Measurements from ENCODE around the gene NEK7. TPM values are rescaled to one million over a fixed set of nuclear protein-coding genes. Genes with fewer than 3 reads are reported as not detected.

NEK7 gene
- polyA plus RNA-seq, 1 donor from 2014 or later: 3.3 TPM

GRCh38 chr1:198161718-198162090, 4.9 kb downstream of the NEK7 start:
- Histone ChIP-seq H3K9me2 (ENCODE audit: insufficient read depth, low read length) (no peaks in the 10 kb centered on the region), H3K9ac (ENCODE audit: low read length) (no peak overlapping the region), H4K20me1 (ENCODE audit: insufficient read depth) (no peaks in the 10 kb centered on the region), H3K4me2 (ENCODE audit: low read length) (no peak overlapping the region), H3K27ac (ENCODE audit: low read length) (no peak overlapping the region), H2AFZ (ENCODE audit: low read depth, low read length) (no peak overlapping the region), H3K4me3 (ENCODE audit: low read length) (no peak overlapping the region), H3K36me3 (ENCODE audit: insufficient read depth, low read length) (no peaks in the 10 kb centered on the region), H3K79me2 (replicated peaks; ENCODE audit: insufficient read depth, low read length) (peaks cover 44% of the 10 kb centered on the region), H3F3A (ENCODE audit: insufficient read depth, low read length, poor library complexity, severe bottlenecking) (no peaks in the 10 kb centered on the region), H3K27me3 (ENCODE audit: insufficient read depth, low read depth, low read length) (no peaks in the 10 kb centered on the region), H3K9me3 (ENCODE audit: low read length) (no peaks in the 10 kb centered on the region)
- no peak for TF ChIP-seq TAF1 (IDR thresholded peaks at IDR 0.05; ENCODE audit: low read depth)
- TF ChIP-seq MXI1 (conservative IDR thresholded peaks at IDR 0.05; ENCODE audit: poor library complexity, severe bottlenecking): no peak
- TF ChIP-seq RAD21 (conservative IDR thresholded peaks at IDR 0.05): no peak
- no peak for TF ChIP-seq CTCF (IDR thresholded peaks at IDR 0.05; ENCODE audit: poor library complexity, severe bottlenecking)
- TF ChIP-seq EP300 (conservative IDR thresholded peaks at IDR 0.05; ENCODE audit: poor library complexity, severe bottlenecking): no peak
- no peak for TF ChIP-seq REST (IDR thresholded peaks at IDR 0.05; ENCODE audit: borderline replicate concordance)
- TF ChIP-seq SMC3 (conservative IDR thresholded peaks at IDR 0.05; ENCODE audit: poor library complexity): no peak
- TF ChIP-seq EZH2 (IDR thresholded peaks at IDR 0.05; ENCODE audit: borderline replicate concordance, insufficient read depth, low read length, poor library complexity, severe bottlenecking): no peak
- TF ChIP-seq POLR2AphosphoS5 (IDR thresholded peaks at IDR 0.05): no peak

- peaks cover 44% of the 10 kb centered on the region for H3K79me2 ChIP-seq (replicated peaks; ENCODE audit: insufficient read depth, low read length)
- H3F3A ChIP-seq (ENCODE audit: insufficient read depth, low read length, poor library complexity, severe bottlenecking): no peaks in the 10 kb centered on the region
- no peak overlapping the region for H3K4me2 ChIP-seq (ENCODE audit: low read length)
- H4K20me1 ChIP-seq (ENCODE audit: insufficient read depth): no peaks in the 10 kb centered on the region
- H3K27me3 ChIP-seq (ENCODE audit: insufficient read depth, low read depth, low read length): no peaks in the 10 kb centered on the region
- TF ChIP-seq CTCF (IDR thresholded peaks at IDR 0.05; ENCODE audit: poor library complexity, severe bottlenecking) (no peak), MXI1 (conservative IDR thresholded peaks at IDR 0.05; ENCODE audit: poor library complexity, severe bottlenecking) (no peak), SMC3 (conservative IDR thresholded peaks at IDR 0.05; ENCODE audit: poor library complexity) (no peak), EP300 (conservative IDR thresholded peaks at IDR 0.05; ENCODE audit: poor library complexity, severe bottlenecking) (no peak), EZH2 (IDR thresholded peaks at IDR 0.05; ENCODE audit: borderline replicate concordance, insufficient read depth, low read length, poor library complexity, severe bottlenecking) (no peak)
- no peaks in the 10 kb centered on the region for H3K9me3 ChIP-seq (ENCODE audit: low read length)
- H3K27ac ChIP-seq (ENCODE audit: low read length): no peak overlapping the region
- H3K36me3 ChIP-seq (ENCODE audit: insufficient read depth, low read length): no peaks in the 10 kb centered on the region
- no peaks in the 10 kb centered on the region for H3K9me2 ChIP-seq (ENCODE audit: insufficient read depth, low read length)
- H3K9ac ChIP-seq (ENCODE audit: low read length): no peak overlapping the region
- no peak overlapping the region for H2AFZ ChIP-seq (ENCODE audit: low read depth, low read length)
- no peak overlapping the region for H3K4me3 ChIP-seq (ENCODE audit: low read length)
These were observed 5.4 kb downstream of the NEK7 start for GRCh38 chr1:198162091-198162767.

All from neural cell (in vitro differentiated cells).